Measurements from ENCODE around the gene KCTD21.

DNA sequence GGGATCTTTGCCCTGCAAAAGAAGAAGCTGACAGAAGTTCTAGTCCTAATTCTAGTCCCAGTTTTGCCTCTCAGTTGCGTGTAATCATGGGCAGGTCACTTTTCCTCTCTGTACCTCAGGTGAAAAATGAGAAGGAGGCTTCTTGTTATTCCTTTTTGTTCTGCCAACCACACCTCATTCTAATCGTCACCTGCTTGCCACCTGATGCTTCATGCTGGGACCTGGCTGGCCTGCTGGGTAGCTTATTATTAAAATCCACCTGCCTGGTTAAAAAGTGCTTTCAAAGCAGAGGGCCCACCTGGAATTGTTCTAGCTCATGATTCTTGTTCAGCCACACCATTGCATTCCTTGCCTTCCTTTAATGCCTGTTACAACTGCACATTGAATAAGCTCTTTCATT, 40.6 kb downstream of the KCTD21 start:
- TF ChIP-seq, protein P1, sequence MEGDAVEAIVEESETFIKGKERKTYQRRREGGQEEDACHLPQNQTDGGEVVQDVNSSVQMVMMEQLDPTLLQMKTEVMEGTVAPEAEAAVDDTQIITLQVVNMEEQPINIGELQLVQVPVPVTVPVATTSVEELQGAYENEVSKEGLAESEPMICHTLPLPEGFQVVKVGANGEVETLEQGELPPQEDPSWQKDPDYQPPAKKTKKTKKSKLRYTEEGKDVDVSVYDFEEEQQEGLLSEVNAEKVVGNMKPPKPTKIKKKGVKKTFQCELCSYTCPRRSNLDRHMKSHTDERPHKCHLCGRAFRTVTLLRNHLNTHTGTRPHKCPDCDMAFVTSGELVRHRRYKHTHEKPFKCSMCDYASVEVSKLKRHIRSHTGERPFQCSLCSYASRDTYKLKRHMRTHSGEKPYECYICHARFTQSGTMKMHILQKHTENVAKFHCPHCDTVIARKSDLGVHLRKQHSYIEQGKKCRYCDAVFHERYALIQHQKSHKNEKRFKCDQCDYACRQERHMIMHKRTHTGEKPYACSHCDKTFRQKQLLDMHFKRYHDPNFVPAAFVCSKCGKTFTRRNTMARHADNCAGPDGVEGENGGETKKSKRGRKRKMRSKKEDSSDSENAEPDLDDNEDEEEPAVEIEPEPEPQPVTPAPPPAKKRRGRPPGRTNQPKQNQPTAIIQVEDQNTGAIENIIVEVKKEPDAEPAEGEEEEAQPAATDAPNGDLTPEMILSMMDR (IDR thresholded peaks at IDR 0.05; ENCODE audit: poor library complexity): no peak
- TF ChIP-seq EZH2 (IDR thresholded peaks at IDR 0.05; ENCODE audit: borderline replicate concordance): no peak

All from hepatocyte (in vitro differentiated cells).